Common myeloid progenitor, CD34-positive (primary cell): ENCODE measurements around the gene CHST13.

Source experiments
- CTCF ChIA-PET: fragments of 350-600 bp; sonication (Branson Sonifier 250); formaldehyde crosslinking; loops from one replicate; lab custom pipeline; 2021; ENCODE audit warnings: antibody characterized with exemption; lab: Charles Lee
- POLR2A ChIA-PET: fragments of 350-600 bp; sonication (Branson Sonifier 250); formaldehyde crosslinking; loops from one replicate; lab custom pipeline; 2021; ENCODE audit warnings: antibody characterized with exemption; lab: Charles Lee
- DNase-seq, 3 donors: peaks; one replicate each; pipeline versions ENCODE4 v3.0.0 to v3.0.0-alpha.2; 2013
- H3K27ac ChIP-seq, 2 experiments: 1 replicate in 1 of 2; 2 replicates in 1 of 2; pipeline ENCODE4 v1.7.0; 2013; ENCODE audit warnings: inconsistent platforms in 2 of 2, low read length in 2 of 2, mild to moderate bottlenecking in 2 of 2, low read depth in 1 of 2, moderate library complexity in 1 of 2; ENCODE audit not compliant: severe bottlenecking in 2 of 2, insufficient read depth in 1 of 2, poor library complexity in 1 of 2
- H3K27me3 ChIP-seq, 5 experiments: replicated peaks in 2 of 5; 1 replicate in 3 of 5; 2 replicates in 2 of 5; pipeline versions ENCODE4 v1.6.1 to v1.7.0; 2013; ENCODE audit warnings: low read length in 4 of 5, mild to moderate bottlenecking in 2 of 5, moderate library complexity in 2 of 5, inconsistent platforms in 1 of 5; ENCODE audit not compliant: insufficient read depth in 5 of 5, control insufficient read depth in 4 of 5
- H3K36me3 ChIP-seq, 4 experiments: 1 replicate in 2 of 4; 2 replicates in 2 of 4; pipeline versions ENCODE4 v1.6.1 to v1.7.0; 2013; ENCODE audit warnings: low read length in 3 of 4, control low read depth in 1 of 4, mild to moderate bottlenecking in 1 of 4; ENCODE audit not compliant: control insufficient read depth in 4 of 4, insufficient read depth in 4 of 4
- H3K4me1 ChIP-seq, 4 experiments: 1 replicate in 3 of 4; 2 replicates in 1 of 4; pipeline versions ENCODE4 v1.6.1 to v1.7.1; 2013; ENCODE audit warnings: low read length in 3 of 4, mild to moderate bottlenecking in 3 of 4, control low read depth in 1 of 4, inconsistent platforms in 1 of 4, moderate library complexity in 1 of 4; ENCODE audit not compliant: control insufficient read depth in 4 of 4, insufficient read depth in 4 of 4; ENCODE audit errors: control extremely low read depth in 1 of 4
- H3K4me3 ChIP-seq, 7 experiments: 1 replicate in 4 of 7; 2 replicates in 3 of 7; pipeline versions ENCODE4 v1.5.1 to v1.7.0; 2013; ENCODE audit warnings: mild to moderate bottlenecking in 7 of 7, low read length in 6 of 7, moderate library complexity in 6 of 7, inconsistent platforms in 2 of 7, low read depth in 2 of 7, control low read depth in 1 of 7; ENCODE audit not compliant: insufficient read depth in 4 of 7, control insufficient read depth in 1 of 7; ENCODE audit errors: extremely low read depth in 1 of 7
- H3K9me3 ChIP-seq, 5 experiments: 1 replicate in 4 of 5; 2 replicates in 1 of 5; pipeline versions ENCODE4 v1.6.1 to v1.7.1; 2013; ENCODE audit warnings: low read length in 4 of 5, mild to moderate bottlenecking in 2 of 5, inconsistent platforms in 1 of 5, low read depth in 1 of 5, moderate library complexity in 1 of 5; ENCODE audit not compliant: control insufficient read depth in 4 of 5, insufficient read depth in 2 of 5; ENCODE audit errors: control extremely low read depth in 1 of 5
- WGBS: methylation state at CpG from one replicate; pipeline ENCODE4 v1.1.5; 2013; ENCODE audit not compliant: insufficient coverage; 5-methylcytosine and 5-hydroxymethylcytosine counted together

The CHST13 gene

GRCh38 chr3:126498929-126499328 is 25.0 kb upstream of the CHST13 start:
- ChIA-PET POLR2A (no interaction called here), CTCF (interaction anchor here (1.5 to 3.6 kb wide), 2 partner anchors 9 to 12 kb away, joined by 3 to 19 read pairs; no protein-coding TSS in a partner anchor)
- DNase-seq: no peak
- H3K27me3 ChIP-seq: no peaks in the 10 kb centered on the region
- H3K9me3 ChIP-seq: no peaks in the 10 kb centered on the region
- peaks cover 0 to 24% (median 15%) of the 10 kb centered on the region in 4 experiments for H3K4me1 ChIP-seq
- H3K36me3 ChIP-seq: no peaks in the 10 kb centered on the region
- no peak overlapping the region for H3K27ac ChIP-seq
- 72% methylated on average over 6 of the region's 10 CpGs for WGBS
- no peak overlapping the region for H3K4me3 ChIP-seq

DNA sequence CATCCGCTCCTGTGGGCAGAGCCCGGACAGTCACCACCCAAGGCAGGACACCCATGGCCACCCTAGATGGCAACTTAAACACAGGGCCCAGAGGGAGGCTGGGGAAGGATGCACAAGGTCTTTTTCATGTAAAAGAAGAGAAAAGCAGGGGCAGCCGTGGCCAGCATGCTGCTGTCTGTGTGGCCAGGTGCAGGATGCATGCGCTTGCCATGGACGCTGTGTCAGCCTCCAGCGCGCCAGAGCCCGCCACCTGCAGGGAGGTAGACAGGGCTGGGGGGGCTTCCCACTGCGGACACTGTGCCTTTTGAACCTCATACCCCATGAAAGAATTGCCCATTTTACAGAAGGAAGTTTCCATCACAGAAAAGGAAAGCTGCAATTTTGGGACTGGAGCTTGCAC is 24.6 kb upstream of the CHST13 start:
- H3K36me3 ChIP-seq: no peaks in the 10 kb centered on the region
- ChIA-PET CTCF (interaction anchor here (1.5 kb wide), 1 partner anchor 9 kb away, joined by 3 read pairs; no protein-coding TSS in a partner anchor), POLR2A (no interaction called here)
- peaks cover 0 to 24% (median 13%) of the 10 kb centered on the region in 4 experiments for H3K4me1 ChIP-seq
- WGBS: 100% methylated on average over 6 of the region's 9 CpGs
- H3K4me3 ChIP-seq: no peak overlapping the region
- no peak overlapping the region for H3K27ac ChIP-seq
- no peak for DNase-seq
- no peaks in the 10 kb centered on the region for H3K27me3 ChIP-seq
- no peaks in the 10 kb centered on the region for H3K9me3 ChIP-seq

DNA sequence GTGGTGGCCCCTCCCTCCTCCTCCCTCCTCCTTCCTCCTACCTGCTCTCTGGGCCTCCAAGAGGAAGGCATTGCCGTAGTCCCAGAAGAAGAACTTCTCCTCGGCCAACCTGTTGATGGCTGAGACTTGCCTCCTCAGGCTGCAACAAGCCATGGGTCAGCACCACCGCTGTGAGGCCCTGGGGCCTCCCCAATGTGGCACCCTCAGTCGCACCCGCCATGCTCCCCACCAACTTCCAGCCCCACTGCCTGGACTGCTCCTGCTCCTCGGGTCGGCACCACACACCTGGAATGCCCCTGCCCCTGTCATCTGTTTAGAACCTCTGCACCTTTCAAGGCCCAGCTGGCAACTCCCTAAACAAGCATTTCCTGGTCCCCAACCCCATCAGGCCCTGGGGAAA is 23.9 kb upstream of the CHST13 start:
- CTCF ChIA-PET: interaction anchor here (1.5 kb wide), 1 partner anchor 10 kb away, joined by 3 read pairs; no protein-coding TSS in a partner anchor
- Histone ChIP-seq H3K27me3 (no peaks in the 10 kb centered on the region), H3K36me3 (no peaks in the 10 kb centered on the region), H3K27ac (no peak overlapping the region), H3K4me3 (no peak overlapping the region), H3K9me3 (no peaks in the 10 kb centered on the region), H3K4me1 (peaks cover 0 to 24% (median 13%) of the 10 kb centered on the region in 4 experiments)
- POLR2A ChIA-PET: no interaction called here
- WGBS: 100% methylated on average over 1 of the region's 7 CpGs
- no peak for DNase-seq

DNA sequence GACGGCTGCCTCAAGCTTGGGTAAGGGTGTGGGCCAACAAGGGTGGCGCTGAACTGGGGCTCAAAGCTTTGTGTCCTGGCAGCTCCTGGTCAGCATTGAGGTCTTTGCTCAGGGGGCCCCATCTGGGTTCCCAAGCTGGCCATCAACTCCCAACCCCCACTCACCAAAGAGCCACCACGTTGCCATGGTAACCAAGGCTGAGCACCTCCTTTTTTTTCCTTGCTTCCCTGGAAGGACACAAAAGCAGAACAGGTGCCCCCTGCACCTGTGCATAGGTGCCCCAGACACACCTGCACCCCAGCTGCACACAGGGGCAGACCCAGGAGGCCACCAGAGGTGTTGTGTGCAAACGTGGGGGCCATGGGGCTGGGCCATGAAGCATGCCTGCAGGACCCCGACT is 22.9 kb upstream of the CHST13 start:
- Histone ChIP-seq H3K4me1 (peaks cover 0 to 24% (median 13%) of the 10 kb centered on the region in 4 experiments), H3K36me3 (no peaks in the 10 kb centered on the region), H3K27ac (no peak overlapping the region), H3K27me3 (no peaks in the 10 kb centered on the region), H3K4me3 (no peak overlapping the region), H3K9me3 (no peaks in the 10 kb centered on the region)
- ChIA-PET POLR2A (no interaction called here), CTCF (no interaction called here)
- DNase-seq: no peak
- WGBS: 93% methylated on average over 2 of the region's 5 CpGs

DNA sequence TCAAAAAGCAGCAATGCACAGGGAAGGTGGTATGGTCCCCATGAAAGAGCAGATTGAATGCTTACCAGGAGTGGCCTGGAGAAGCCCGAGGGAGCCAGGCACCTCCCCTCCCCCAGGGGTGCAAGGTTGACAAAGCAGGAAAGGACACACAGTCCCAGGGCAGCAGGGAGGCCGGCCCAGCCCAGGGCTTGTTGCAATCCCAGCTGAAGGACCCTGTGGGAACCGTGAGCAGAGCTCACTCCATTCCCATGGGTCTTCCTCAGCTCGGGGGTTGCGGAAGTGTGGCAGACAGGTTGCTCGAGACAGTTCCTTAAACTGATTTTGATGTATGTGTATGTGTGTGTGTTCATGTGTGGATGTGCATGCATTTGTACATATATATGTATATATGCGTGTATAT is 22.2 kb upstream of the CHST13 start:
- CTCF ChIA-PET: no interaction called here
- Histone ChIP-seq H3K27ac (no peak overlapping the region), H3K9me3 (no peaks in the 10 kb centered on the region), H3K27me3 (no peaks in the 10 kb centered on the region), H3K4me3 (no peak overlapping the region), H3K36me3 (no peaks in the 10 kb centered on the region), H3K4me1 (peaks cover 0 to 19% (median 12%) of the 10 kb centered on the region in 4 experiments)
- 93% methylated on average over 5 of the region's 7 CpGs for WGBS
- no peak for DNase-seq
- POLR2A ChIA-PET: no interaction called here

GRCh38 chr3:126502656-126503055 is 21.3 kb upstream of the CHST13 start:
- Histone ChIP-seq H3K4me3 (no peak overlapping the region), H3K9me3 (no peaks in the 10 kb centered on the region), H3K4me1 (peaks cover 0 to 10% (median 4%) of the 10 kb centered on the region in 4 experiments), H3K27ac (no peak overlapping the region), H3K36me3 (no peaks in the 10 kb centered on the region), H3K27me3 (no peaks in the 10 kb centered on the region)
- WGBS: 100% methylated on average over 1 of the region's 1 CpG
- ChIA-PET POLR2A (no interaction called here), CTCF (no interaction called here)
- DNase-seq: no peak

DNA sequence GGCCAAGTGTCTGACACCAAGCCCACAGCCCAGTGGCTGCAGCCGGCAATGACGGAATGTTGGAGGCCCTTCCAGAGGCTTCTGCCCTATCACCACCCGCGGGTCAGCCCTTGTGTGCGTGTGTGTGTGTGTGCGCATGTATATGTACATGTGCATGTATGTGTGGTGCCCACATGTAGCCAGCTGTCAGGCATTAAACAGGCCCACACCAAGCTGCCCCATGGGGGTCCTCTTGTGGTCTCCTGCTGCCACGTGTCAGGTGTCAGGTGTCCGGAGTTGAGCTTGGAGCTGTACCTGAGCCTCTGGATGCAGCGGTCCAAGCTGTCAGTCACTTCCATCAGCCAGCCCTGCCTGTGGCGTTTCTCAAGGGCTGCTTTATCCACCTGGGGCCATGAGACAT is 20.3 kb upstream of the CHST13 start:
- no peaks in the 10 kb centered on the region for H3K36me3 ChIP-seq
- no peaks in the 10 kb centered on the region for H3K27me3 ChIP-seq
- H3K27ac ChIP-seq: no peak overlapping the region
- peaks cover 0 to 6% (median 3%) of the 10 kb centered on the region in 4 experiments for H3K4me1 ChIP-seq
- ChIA-PET CTCF (no interaction called here), POLR2A (no interaction called here)
- 97% methylated on average over 10 of the region's 10 CpGs for WGBS
- no peaks in the 10 kb centered on the region for H3K9me3 ChIP-seq
- no peak for DNase-seq
- no peak overlapping the region for H3K4me3 ChIP-seq
